ENCODE results near the gene GYS2. TPM values are rescaled to one million over a fixed set of nuclear protein-coding genes. Genes with fewer than 3 reads are reported as not detected.

The GYS2 gene
- total and polyA plus RNA-seq, 11 donors, result 0.04 to 0.35 TPM; not detected in 9

DNA sequence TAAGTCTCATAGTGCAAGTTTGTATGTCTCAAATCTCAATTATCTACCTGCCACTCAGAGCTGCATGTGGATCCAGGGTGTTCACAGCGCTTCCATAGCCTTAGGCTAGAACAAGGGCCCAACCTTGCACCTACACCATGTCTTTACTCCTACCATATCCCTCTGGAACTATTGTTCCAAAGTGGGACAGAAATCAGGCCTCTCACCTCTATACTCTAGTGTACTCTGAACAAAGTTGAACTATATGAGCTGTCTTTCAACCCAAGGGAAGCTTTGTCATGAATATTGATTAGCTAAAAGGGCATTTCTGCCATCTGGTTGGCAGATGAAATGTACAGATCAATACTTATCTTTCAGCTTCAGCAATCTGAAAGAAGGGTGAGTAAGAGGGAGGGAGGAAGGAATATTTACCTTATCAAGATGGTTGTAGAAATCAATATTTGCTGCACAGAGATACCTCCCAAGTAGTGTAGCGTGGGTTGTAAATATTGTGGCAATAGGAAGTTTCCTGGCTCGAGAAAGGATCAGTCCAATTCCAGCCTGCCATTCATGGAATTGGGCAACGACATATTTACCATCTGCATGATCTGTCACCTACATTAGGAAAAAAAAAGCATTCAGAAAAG, 30.8 kb downstream of the GYS2 start:
- no peak for TF ChIP-seq POLR2A (IDR thresholded peaks at IDR 0.05)
- TF ChIP-seq, protein P1, sequence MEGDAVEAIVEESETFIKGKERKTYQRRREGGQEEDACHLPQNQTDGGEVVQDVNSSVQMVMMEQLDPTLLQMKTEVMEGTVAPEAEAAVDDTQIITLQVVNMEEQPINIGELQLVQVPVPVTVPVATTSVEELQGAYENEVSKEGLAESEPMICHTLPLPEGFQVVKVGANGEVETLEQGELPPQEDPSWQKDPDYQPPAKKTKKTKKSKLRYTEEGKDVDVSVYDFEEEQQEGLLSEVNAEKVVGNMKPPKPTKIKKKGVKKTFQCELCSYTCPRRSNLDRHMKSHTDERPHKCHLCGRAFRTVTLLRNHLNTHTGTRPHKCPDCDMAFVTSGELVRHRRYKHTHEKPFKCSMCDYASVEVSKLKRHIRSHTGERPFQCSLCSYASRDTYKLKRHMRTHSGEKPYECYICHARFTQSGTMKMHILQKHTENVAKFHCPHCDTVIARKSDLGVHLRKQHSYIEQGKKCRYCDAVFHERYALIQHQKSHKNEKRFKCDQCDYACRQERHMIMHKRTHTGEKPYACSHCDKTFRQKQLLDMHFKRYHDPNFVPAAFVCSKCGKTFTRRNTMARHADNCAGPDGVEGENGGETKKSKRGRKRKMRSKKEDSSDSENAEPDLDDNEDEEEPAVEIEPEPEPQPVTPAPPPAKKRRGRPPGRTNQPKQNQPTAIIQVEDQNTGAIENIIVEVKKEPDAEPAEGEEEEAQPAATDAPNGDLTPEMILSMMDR (IDR thresholded peaks at IDR 0.05), result no peak
- 89 to 94% (median 92%) methylated on average over 4 of the region's 4 CpGs for WGBS, 4 donors
- no peaks in the 10 kb centered on the region for H3K9me3 ChIP-seq
- no peak for ATAC-seq
- intact Hi-C loops (cut with DNase I), result no loop called here
- no peak overlapping the region for H3K27ac ChIP-seq
- H3K4me3 ChIP-seq, result no peak overlapping the region
- DNase-seq, result no peak
- no peaks in the 10 kb centered on the region for H3K36me3 ChIP-seq
- H3K4me1 ChIP-seq, result no peaks in the 10 kb centered on the region
- no peaks in the 10 kb centered on the region for H3K27me3 ChIP-seq

- WGBS, 4 donors, result 70 to 75% (median 73%) methylated on average over 5 of the region's 5 CpGs
- no peak for ATAC-seq
- no peak for DNase-seq
Measured at GRCh38 chr12:21571046-21571445, 33.6 kb downstream of the GYS2 start.

DNA sequence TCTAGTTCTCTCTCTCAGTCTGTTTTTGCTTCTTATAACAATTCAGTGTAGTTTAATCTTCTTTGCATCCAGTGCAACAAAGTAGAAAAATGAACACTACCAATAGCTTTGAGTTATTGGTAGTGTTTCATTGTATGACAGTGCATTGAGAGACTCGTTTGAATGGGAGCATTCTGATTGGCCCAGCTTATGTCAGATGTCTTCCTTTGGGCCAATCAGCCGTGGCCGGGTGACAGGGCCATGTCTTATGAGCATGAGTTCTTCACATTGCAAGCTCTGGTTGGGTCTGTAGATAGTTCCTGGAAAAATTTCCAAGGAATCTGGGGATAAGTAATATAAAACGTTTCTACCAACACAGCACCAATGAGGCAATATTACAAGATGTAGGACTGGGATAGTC, 36.5 kb downstream of the GYS2 start:
- Histone ChIP-seq H3K4me1 (no peaks in the 10 kb centered on the region), H3K27me3 (no peaks in the 10 kb centered on the region), H3K36me3 (no peaks in the 10 kb centered on the region), H3K4me3 (no peak overlapping the region), H3K27ac (no peak overlapping the region), H3K9me3 (no peaks in the 10 kb centered on the region)
- TF ChIP-seq, protein P1 (IDR thresholded peaks at IDR 0.05), result no peak
- no peak for TF ChIP-seq POLR2A (IDR thresholded peaks at IDR 0.05)
- WGBS, 4 donors, result 87 to 91% (median 90%) methylated on average over 4 of the region's 4 CpGs
- ATAC-seq, result no peak
- intact Hi-C loops (cut with DNase I), result no loop called here
- DNase-seq, result no peak

More at GRCh38 chr12:21571046-21571445, 33.6 kb downstream of the GYS2 start:
- no peak overlapping the region for H3K27ac ChIP-seq
- no peaks in the 10 kb centered on the region for H3K36me3 ChIP-seq
- H3K9me3 ChIP-seq, result no peaks in the 10 kb centered on the region
- H3K27me3 ChIP-seq, result no peaks in the 10 kb centered on the region
- H3K4me3 ChIP-seq, result no peak overlapping the region
- no peaks in the 10 kb centered on the region for H3K4me1 ChIP-seq
- TF ChIP-seq POLR2A (IDR thresholded peaks at IDR 0.05), result no peak
- TF ChIP-seq, protein P1 (IDR thresholded peaks at IDR 0.05), result no peak
- intact Hi-C loops (cut with DNase I), result no loop called here

GRCh38 chr12:21566907-21567394, 37.7 kb downstream of the GYS2 start:
- Histone ChIP-seq H3K36me3 (no peaks in the 10 kb centered on the region), H3K27me3 (no peaks in the 10 kb centered on the region), H3K4me1 (no peaks in the 10 kb centered on the region), H3K27ac (no peak overlapping the region), H3K4me3 (no peak overlapping the region), H3K9me3 (no peaks in the 10 kb centered on the region)
- ATAC-seq (no peak), DNase-seq (no peak)
- intact Hi-C loops (cut with DNase I), result no loop called here
- 79 to 89% (median 83%) methylated on average over 3 of the region's 3 CpGs for WGBS, 4 donors
- TF ChIP-seq, protein P1 (IDR thresholded peaks at IDR 0.05), result no peak
- TF ChIP-seq POLR2A (IDR thresholded peaks at IDR 0.05), result no peak
